Subcutaneous abdominal adipose tissue (tissue), 5 donors: ENCODE data around the gene SZT2.
"Not testable (repeated sequence)": the region's sequence is repeated elsewhere in the genome, so short reads cannot be mapped to it uniquely, and the experiment has no call there.

Experiments
- H3K27ac ChIP-seq: one replicate; pipeline ENCODE4 v1.7.0; 2013; ENCODE audit warnings: low read depth, mild to moderate bottlenecking, inconsistent platforms, low read length, moderate library complexity
- H3K27me3 ChIP-seq, 5 donors: one replicate each; pipeline ENCODE4 v1.7.0; 2013; ENCODE audit warnings: low read length in 5 of 5, inconsistent platforms in 1 of 5; ENCODE audit not compliant: control insufficient read depth in 5 of 5, insufficient read depth in 4 of 5
- H3K36me3 ChIP-seq, 5 donors: one replicate each; pipeline ENCODE4 v1.7.0; 2013; ENCODE audit warnings: low read length in 5 of 5; ENCODE audit not compliant: control insufficient read depth in 5 of 5, insufficient read depth in 5 of 5
- H3K4me1 ChIP-seq, 5 donors: one replicate each; pipeline ENCODE4 v1.7.0; 2013; ENCODE audit warnings: low read length in 5 of 5, mild to moderate bottlenecking in 3 of 5, moderate library complexity in 1 of 5; ENCODE audit not compliant: control insufficient read depth in 5 of 5, insufficient read depth in 5 of 5
- H3K4me3 ChIP-seq, 5 donors: one replicate each; pipeline ENCODE4 v1.7.0; 2013; ENCODE audit warnings: low read length in 5 of 5, low read depth in 1 of 5
- H3K9ac ChIP-seq, 5 donors: one replicate each; pipeline ENCODE4 v1.7.0; 2013; ENCODE audit warnings: low read length in 5 of 5, mild to moderate bottlenecking in 4 of 5, moderate library complexity in 3 of 5
- H3K9me3 ChIP-seq, 5 donors: one replicate each; pipeline ENCODE4 v1.7.0; 2013; ENCODE audit warnings: low read length in 5 of 5; ENCODE audit not compliant: control insufficient read depth in 5 of 5
- donor health status: healthy.
- donor health status: healthy.
- donor health status: healthy.
- donor health status: healthy.
- donor health status: healthy.

Gene SZT2

DNA sequence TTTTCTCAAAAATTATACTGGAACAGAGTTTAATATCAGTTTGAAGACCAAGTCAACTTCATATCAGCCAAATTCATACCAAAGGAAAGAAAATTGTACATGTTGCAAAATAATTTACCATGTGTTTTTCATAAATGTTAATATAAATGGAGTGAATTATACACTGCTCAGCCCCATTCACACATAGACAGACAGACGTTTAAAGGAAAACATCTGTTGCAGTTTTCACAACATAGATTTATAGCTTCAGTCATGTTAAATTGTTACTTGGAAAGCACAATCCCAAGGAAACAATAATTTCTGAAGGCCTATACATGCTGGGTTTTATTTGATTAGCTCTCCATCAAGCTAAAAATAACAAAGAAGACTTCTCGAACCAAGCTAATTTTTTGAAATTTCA is 91.8 kb downstream of the SZT2 start:
- H3K36me3 ChIP-seq = no peaks in the 10 kb centered on the region
- no peaks in the 10 kb centered on the region for H3K9me3 ChIP-seq
- no peak overlapping the region for H3K4me3 ChIP-seq
- no peaks in the 10 kb centered on the region for H3K27me3 ChIP-seq
- no peak overlapping the region for H3K27ac ChIP-seq
- no peak overlapping the region for H3K9ac ChIP-seq
- H3K4me1 ChIP-seq = no peaks in the 10 kb centered on the region

DNA sequence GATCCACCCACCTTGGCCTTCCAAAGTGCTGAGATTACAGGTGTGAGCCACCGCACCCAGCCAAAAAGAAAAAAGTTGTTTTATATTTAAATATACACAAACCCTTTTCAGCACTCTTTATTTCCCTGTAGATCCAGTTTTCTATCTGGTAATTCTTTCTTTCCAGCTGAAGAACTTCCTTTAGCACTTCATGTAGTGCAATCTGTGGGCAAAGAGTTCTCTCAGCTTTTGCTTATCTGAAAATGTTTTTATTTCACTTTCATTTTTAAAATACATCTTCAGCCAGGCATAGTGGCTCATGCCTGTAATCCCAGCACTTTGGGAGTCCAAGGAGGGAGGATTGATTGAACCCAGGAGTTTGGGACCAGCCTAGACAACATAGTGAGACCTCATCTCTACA is 92.5 kb downstream of the SZT2 start:
- Histone ChIP-seq H3K9me3 (no peaks in the 10 kb centered on the region), H3K9ac (no peak overlapping the region), H3K36me3 (no peaks in the 10 kb centered on the region), H3K27ac (no peak overlapping the region), H3K4me3 (no peak overlapping the region), H3K27me3 (no peaks in the 10 kb centered on the region), H3K4me1 (no peaks in the 10 kb centered on the region)

DNA sequence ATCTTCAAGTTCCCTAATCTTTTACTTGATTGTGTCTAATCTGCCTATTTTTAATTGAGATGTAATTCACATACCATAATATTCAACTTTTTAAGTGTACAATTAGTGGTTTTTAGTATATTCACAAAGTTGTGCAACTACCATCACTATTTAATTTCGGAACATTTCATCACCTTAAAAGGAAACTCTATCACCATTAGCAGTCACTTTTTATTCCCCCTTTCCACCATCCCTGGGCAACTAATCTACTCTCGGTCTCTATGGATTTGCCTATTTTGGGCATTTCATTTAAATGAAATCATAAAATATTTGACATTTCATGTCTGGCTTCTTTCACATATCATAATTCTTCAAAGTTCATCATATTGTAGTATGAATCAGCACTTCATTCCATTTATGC is 94.7 kb downstream of the SZT2 start:
- no peaks in the 10 kb centered on the region for H3K4me1 ChIP-seq
- no peak overlapping the region for H3K27ac ChIP-seq
- H3K9ac ChIP-seq = no peak overlapping the region
- no peak overlapping the region for H3K4me3 ChIP-seq
- no peaks in the 10 kb centered on the region for H3K27me3 ChIP-seq
- no peaks in the 10 kb centered on the region for H3K36me3 ChIP-seq
- H3K9me3 ChIP-seq = peaks cover 0 to 14% (median 6%) of the 10 kb centered on the region in 5 donors

DNA sequence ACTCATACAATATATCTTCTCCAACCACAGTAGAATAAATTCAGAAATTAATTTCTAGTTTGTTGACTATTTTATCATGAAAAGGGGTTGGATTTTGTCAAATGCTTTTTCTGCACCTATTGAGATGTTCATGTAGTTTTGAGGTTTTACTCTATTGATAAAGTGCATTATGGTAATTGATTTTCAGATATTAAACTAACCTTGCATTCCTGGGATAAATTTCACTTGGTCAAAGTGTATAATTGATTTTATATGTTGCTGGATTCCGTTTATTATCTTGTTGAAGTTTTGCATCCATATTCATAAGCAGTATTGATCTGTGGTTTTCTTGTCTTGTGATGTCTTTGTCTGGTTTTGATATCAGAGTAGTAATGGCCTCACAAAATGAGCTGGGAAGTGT is 98.5 kb downstream of the SZT2 start:
- H3K9ac ChIP-seq = no peak overlapping the region
- H3K36me3 ChIP-seq = no peaks in the 10 kb centered on the region
- H3K27me3 ChIP-seq = no peaks in the 10 kb centered on the region
- no peak overlapping the region for H3K27ac ChIP-seq
- H3K9me3 ChIP-seq = peaks cover 0 to 22% (median 17%) of the 10 kb centered on the region in 5 donors
- no peak overlapping the region for H3K4me3 ChIP-seq
- peaks cover 0 to 5% (median 4%) of the 10 kb centered on the region in 5 donors for H3K4me1 ChIP-seq

DNA sequence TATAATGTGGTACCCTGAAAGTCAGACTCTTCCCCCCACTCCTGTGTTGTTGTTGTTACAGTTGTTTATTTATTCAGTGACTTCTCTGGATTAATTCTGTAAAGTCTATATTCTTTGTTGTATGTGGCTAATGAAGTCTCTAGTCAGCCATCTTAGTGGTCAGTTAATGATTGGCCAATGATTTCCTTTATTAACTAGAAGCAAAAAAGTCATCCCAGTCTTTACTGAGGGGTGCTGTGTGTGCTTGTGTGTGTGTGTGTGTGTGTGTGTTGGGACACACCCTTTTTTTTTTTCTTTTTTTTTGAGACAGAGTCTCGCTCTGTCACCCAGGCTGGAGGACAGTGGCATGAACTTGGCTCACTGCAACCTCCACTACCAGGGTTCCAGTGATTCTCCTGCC is 101.4 kb downstream of the SZT2 start:
- Histone ChIP-seq H3K9me3 (peaks cover 0 to 22% (median 17%) of the 10 kb centered on the region in 5 donors), H3K4me3 (no peak overlapping the region), H3K9ac (no peak overlapping the region), H3K27me3 (no peaks in the 10 kb centered on the region), H3K27ac (no peak overlapping the region), H3K36me3 (no peaks in the 10 kb centered on the region), H3K4me1 (peaks cover 0 to 18% (median 14%) of the 10 kb centered on the region in 5 donors)

DNA sequence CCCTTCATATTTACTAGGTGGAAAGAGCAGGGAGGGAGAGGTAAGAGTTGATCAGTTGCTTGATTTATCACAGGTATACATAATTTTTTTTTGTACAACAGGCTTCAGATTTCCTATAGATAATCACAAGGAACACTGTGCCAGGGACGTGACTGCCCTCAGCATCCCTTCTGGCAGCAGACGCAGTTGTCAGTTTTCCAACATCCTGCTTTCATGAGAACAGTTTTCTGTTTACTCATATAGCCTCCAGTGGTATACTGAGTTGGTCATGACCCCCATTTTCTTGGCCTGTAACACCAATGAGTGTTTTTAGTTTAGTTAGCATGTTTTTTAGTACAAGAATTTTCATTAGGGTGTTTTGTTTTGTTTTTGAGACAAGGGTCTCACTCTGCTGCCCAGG is 103.1 kb downstream of the SZT2 start:
- Histone ChIP-seq H3K9me3 (peaks cover 0 to 19% (median 15%) of the 10 kb centered on the region in 5 donors), H3K27me3 (no peaks in the 10 kb centered on the region), H3K4me3 (no peak overlapping the region), H3K4me1 (peaks cover 0 to 18% (median 14%) of the 10 kb centered on the region in 5 donors), H3K36me3 (no peaks in the 10 kb centered on the region), H3K9ac (no peak overlapping the region), H3K27ac (no peak overlapping the region)

DNA sequence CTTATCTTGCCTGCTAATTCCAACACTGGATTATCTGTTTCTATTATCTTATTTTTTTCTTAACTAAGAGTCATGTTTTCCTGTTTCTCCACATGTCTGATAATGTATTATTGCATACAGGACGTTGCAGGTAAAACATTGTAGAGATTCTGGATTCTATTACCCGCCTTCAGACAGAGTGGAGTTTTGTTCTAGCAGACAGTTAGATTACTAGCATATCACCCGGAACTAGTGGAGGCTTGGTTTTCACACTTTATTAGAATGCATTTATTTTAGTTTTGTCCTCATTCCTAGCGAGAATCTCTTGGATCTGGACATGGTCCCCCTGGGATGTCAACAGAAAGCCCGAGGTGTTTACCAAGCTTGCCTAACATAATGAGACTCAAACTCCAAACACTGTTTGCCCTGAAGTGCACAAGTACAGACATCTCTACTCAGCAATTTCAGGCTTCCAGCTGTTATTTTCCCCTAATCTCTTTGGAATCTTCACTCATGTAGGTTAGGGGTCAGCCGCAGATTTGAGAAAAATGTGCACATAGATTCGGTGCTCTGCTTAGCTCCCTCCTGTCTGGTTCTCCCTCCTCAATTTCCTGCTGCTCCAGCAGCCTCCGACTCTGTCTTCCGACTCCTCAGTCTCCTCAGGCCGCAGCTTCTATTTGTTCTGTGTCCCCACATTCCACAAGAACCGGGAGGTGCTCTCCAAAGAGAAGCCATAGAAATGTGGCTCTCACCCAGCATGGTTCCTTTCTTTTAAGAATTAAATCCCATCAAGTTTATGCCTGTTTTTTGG is 104.2 kb downstream of the SZT2 start:
- Histone ChIP-seq H3K4me3 (no peak overlapping the region), H3K9me3 (peaks cover 0 to 16% (median 8%) of the 10 kb centered on the region in 5 donors), H3K4me1 (peaks cover 0 to 18% (median 14%) of the 10 kb centered on the region in 5 donors), H3K36me3 (no peaks in the 10 kb centered on the region), H3K9ac (peak overlapping the region in 2 of 5 donors; percentile 21 to 36), H3K27ac (peak overlapping the region; percentile 35), H3K27me3 (no peaks in the 10 kb centered on the region)

DNA sequence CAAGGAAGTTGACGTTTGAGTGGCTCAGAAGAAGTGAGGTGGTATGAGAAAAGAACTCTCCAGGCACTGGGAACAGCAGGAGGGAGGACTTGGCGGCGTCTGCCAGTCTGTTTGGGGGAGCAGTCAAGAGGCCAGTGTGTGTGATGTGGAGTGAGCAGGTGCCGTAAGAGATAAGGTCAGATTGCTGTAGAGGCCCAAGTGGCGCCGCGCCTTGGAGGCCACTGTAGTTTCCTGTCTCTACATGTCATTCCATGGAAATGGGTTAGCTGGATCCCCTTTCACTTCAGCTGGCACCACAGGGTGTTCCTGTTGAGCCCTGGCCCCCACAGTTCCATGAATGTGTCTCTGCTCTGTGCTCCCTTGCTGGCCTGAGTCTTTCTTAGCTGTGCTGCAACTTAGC is 105.5 kb downstream of the SZT2 start:
- Histone ChIP-seq H3K27me3 (no peaks in the 10 kb centered on the region), H3K4me1 (peaks cover 0 to 18% (median 14%) of the 10 kb centered on the region in 5 donors), H3K9ac (no peak overlapping the region), H3K27ac (no peak overlapping the region), H3K9me3 (peaks cover 0 to 14% (median 6%) of the 10 kb centered on the region in 5 donors), H3K36me3 (no peaks in the 10 kb centered on the region), H3K4me3 (no peak overlapping the region)

DNA sequence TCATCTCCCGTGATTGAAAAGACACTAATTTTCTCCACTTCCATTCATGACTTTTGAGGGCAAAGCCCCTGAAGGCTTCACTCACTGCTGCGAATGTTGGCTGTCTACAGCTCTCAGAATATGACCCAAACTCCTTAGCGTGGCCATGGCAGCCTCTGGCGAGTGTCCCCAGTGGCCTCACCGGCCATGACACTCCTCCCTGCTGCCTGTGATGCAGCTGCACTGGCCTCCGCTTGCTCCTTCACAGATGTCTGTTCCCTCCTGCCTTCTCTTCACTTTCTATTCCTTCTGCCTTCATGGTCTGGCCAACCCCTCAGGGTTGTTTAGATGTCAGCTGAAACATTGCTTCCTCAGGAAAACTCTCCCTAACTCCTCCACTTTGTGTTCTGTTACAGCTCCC is 110.2 kb downstream of the SZT2 start:
- Histone ChIP-seq H3K27ac (no peak overlapping the region), H3K27me3 (no peaks in the 10 kb centered on the region), H3K9me3 (no peaks in the 10 kb centered on the region)

DNA sequence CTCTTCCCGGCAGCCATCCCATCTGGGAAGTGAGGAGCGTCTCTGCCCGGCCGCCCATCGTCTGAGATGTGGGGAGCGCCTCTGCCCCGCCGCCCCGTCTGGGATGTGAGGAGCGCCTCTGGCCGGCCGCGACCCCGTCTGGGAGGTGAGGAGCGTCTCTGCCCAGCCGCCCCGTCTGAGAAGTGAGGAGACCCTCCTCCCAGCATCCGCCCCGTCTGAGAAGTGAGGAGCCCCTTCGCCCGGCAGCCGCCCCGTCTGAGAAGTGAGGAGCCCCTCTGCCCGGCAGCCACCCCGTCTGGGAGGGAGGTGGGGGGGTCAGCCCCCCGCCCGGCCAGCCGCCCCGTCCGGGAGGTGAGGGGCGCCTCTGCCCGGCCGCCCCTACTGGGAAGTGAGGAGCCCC is 112.1 kb downstream of the SZT2 start:
- H3K27me3 ChIP-seq, H3K9ac ChIP-seq, H3K36me3 ChIP-seq, H3K27ac ChIP-seq, H3K4me3 ChIP-seq, H3K9me3 ChIP-seq, H3K4me1 ChIP-seq: not testable (repeated sequence)

More for the DNA sequence above, 110.2 kb downstream of the SZT2 start:
- no peak overlapping the region for H3K4me3 ChIP-seq
- no peaks in the 10 kb centered on the region for H3K4me1 ChIP-seq
- H3K36me3 ChIP-seq = no peaks in the 10 kb centered on the region
- H3K9ac ChIP-seq = no peak overlapping the region
